Parathyroid adenoma (tissue), 2 donors: ENCODE measurements around the gene SIAH1.

ENCODE experiments used
- H2AFZ ChIP-seq: fragments of 300-600 bp; sonication (generic); one replicate; pipeline ENCODE4 v1.7.0; 2017; ENCODE audit warnings: antibody characterized with exemption, mild to moderate bottlenecking
- H3K27ac ChIP-seq: fragments of 300-600 bp; sonication (generic); one replicate; pipeline ENCODE4 v1.7.0; 2017
- H3K27me3 ChIP-seq: fragments of 300-600 bp; sonication (generic); one replicate; pipeline ENCODE4 v1.7.0; 2017; ENCODE audit warnings: low read length; ENCODE audit not compliant: control insufficient read depth, insufficient read depth
- H3K36me3 ChIP-seq: fragments of 300-600 bp; sonication (generic); one replicate; pipeline ENCODE4 v1.7.0; 2017; ENCODE audit warnings: low read length; ENCODE audit not compliant: control insufficient read depth, insufficient read depth
- H3K4me1 ChIP-seq: fragments of 300-600 bp; sonication (generic); one replicate; pipeline ENCODE4 v1.7.0; 2017; ENCODE audit warnings: control low read depth
- H3K4me2 ChIP-seq: fragments of 300-600 bp; sonication (generic); one replicate; pipeline ENCODE4 v1.7.0; 2017; ENCODE audit warnings: low read length
- H3K4me3 ChIP-seq: fragments of 300-600 bp; sonication (generic); one replicate; pipeline ENCODE4 v1.7.0; 2017; ENCODE audit warnings: low read depth, low read length
- H3K79me2 ChIP-seq: fragments of 300-600 bp; sonication (generic); one replicate; pipeline ENCODE4 v1.7.0; 2017; ENCODE audit warnings: control low read depth
- H3K9ac ChIP-seq: fragments of 300-600 bp; sonication (generic); one replicate; pipeline ENCODE4 v1.7.0; 2017; ENCODE audit warnings: mild to moderate bottlenecking
- H3K9me3 ChIP-seq: fragments of 300-600 bp; sonication (generic); one replicate; pipeline ENCODE4 v1.7.0; 2017; ENCODE audit warnings: low read length; ENCODE audit not compliant: control insufficient read depth
- CTCF ChIP-seq: fragments of 300-600 bp; sonication (generic); IDR thresholded peaks from one replicate; pipeline ENCODE4 v1.7.0; 2017; ENCODE audit warnings: antibody characterized with exemption, mild to moderate bottlenecking
- donor health status: primary hyperparathyroidism.

The SIAH1 gene

DNA sequence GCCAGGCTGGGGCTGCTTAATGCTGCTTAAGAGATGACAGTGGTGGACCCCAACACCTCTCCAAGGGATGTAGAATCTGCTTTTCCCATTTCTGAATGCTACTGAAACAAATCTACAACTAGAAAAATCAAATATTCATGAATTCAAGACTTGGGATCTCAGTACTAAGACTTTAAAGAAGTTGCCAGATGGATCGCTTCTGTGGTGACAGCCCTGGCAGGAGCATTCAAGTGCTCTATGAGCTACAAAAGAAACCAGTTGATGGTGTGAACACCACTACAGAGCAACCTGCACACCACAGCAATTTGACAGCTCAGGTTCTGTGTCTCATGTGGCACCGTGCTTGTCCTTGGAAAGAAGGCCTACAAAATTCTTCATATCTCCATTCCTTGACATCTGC is 42.6 kb downstream of the SIAH1 start:
- no peaks in the 10 kb centered on the region for H3K36me3 ChIP-seq
- H2AFZ ChIP-seq, result no peak overlapping the region
- no peak overlapping the region for H3K4me3 ChIP-seq
- no peaks in the 10 kb centered on the region for H3K27me3 ChIP-seq
- H3K4me1 ChIP-seq, result no peaks in the 10 kb centered on the region
- H3K27ac ChIP-seq, result no peak overlapping the region
- H3K9ac ChIP-seq, result no peak overlapping the region
- H3K9me3 ChIP-seq, result no peaks in the 10 kb centered on the region
- H3K79me2 ChIP-seq, result peaks cover 3% of the 10 kb centered on the region
- no peak overlapping the region for H3K4me2 ChIP-seq
- no peak for TF ChIP-seq CTCF

GRCh38 chr16:48340054-48340453 is 45.2 kb downstream of the SIAH1 start:
- Histone ChIP-seq H3K4me1 (peaks cover 5% of the 10 kb centered on the region), H3K4me3 (no peak overlapping the region), H3K27me3 (no peaks in the 10 kb centered on the region), H3K27ac (no peak overlapping the region), H3K36me3 (no peaks in the 10 kb centered on the region), H3K4me2 (no peak overlapping the region), H2AFZ (no peak overlapping the region), H3K9ac (no peak overlapping the region), H3K79me2 (peaks cover 3% of the 10 kb centered on the region), H3K9me3 (no peaks in the 10 kb centered on the region)
- no peak for TF ChIP-seq CTCF

- no peaks in the 10 kb centered on the region for H3K9me3 ChIP-seq
- no peak overlapping the region for H3K27ac ChIP-seq
- H3K4me3 ChIP-seq, result no peak overlapping the region
- H3K4me1 ChIP-seq, result peaks cover 8% of the 10 kb centered on the region
- no peak overlapping the region for H2AFZ ChIP-seq
- no peaks in the 10 kb centered on the region for H3K27me3 ChIP-seq
- TF ChIP-seq CTCF, result no peak
- H3K9ac ChIP-seq, result no peak overlapping the region
- peaks cover 18% of the 10 kb centered on the region for H3K79me2 ChIP-seq
- no peaks in the 10 kb centered on the region for H3K36me3 ChIP-seq
- no peak overlapping the region for H3K4me2 ChIP-seq
Measured at GRCh38 chr16:48335961-48336360, 49.3 kb downstream of the SIAH1 start.

- no peaks in the 10 kb centered on the region for H3K27me3 ChIP-seq
- no peak overlapping the region for H2AFZ ChIP-seq
- H3K4me3 ChIP-seq, result no peak overlapping the region
- no peaks in the 10 kb centered on the region for H3K36me3 ChIP-seq
- no peak overlapping the region for H3K27ac ChIP-seq
- peaks cover 11% of the 10 kb centered on the region for H3K4me1 ChIP-seq
- no peaks in the 10 kb centered on the region for H3K9me3 ChIP-seq
- peaks cover 18% of the 10 kb centered on the region for H3K79me2 ChIP-seq
- H3K9ac ChIP-seq, result no peak overlapping the region
- no peak overlapping the region for H3K4me2 ChIP-seq
- TF ChIP-seq CTCF, result no peak
Measured at GRCh38 chr16:48334325-48334724, 50.9 kb downstream of the SIAH1 start.

- H3K9ac ChIP-seq, result no peak overlapping the region
- no peak overlapping the region for H3K4me3 ChIP-seq
- no peaks in the 10 kb centered on the region for H3K27me3 ChIP-seq
- H2AFZ ChIP-seq, result no peak overlapping the region
- H3K36me3 ChIP-seq, result no peaks in the 10 kb centered on the region
- H3K4me1 ChIP-seq, result peaks cover 13% of the 10 kb centered on the region
- TF ChIP-seq CTCF, result no peak
- H3K4me2 ChIP-seq, result no peak overlapping the region
- no peak overlapping the region for H3K27ac ChIP-seq
- H3K9me3 ChIP-seq, result no peaks in the 10 kb centered on the region
- peaks cover 16% of the 10 kb centered on the region for H3K79me2 ChIP-seq
Measured at GRCh38 chr16:48332978-48333377, 52.2 kb downstream of the SIAH1 start.
